DMS153 treated with DMSO at 0.1 percent for 48 hours (cell line): ENCODE measurements around the gene GLG1.
"Not testable (repeated sequence)": the region's sequence is repeated elsewhere in the genome, so short reads cannot be mapped to it uniquely, and the experiment has no call there.

Source experiments
- DNase-seq: peaks from one replicate; lab custom pipeline; 2025; ENCODE audit not compliant: unreplicated experiment; lab: John Stamatoyannopoulos, UW

Gene GLG1

DNA sequence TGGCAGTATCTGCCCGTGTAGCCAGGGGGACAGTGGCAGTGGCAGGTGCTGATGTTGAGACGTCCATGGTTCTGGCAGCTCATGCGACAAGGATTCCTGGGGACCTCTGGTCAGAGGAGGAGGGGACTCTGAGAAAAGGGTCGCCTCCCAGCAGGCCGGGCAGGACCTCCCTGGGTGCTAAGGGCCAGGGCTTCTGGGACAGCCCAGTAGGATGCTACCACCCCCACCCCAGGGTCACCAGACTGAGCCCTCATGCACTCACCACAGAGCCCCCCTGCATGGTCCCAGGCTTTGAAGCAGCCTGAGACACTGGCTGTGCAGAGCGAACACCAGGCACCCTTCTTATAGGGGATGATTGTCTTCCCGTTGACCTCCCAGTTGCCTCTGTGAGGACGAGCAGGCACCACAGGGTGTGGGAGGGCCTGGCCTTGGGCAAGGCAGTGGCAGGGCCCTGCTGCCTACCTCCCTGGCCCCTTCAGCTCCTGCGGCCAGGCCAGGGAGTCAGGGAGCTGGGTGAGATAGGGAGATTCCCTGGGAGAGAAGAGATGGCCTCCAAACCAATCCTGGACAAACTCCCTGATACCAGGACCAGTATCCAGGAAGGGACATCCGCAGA lies 194.0 kb downstream of the GLG1 start:
- not testable (repeated sequence) for DNase-seq

DNA sequence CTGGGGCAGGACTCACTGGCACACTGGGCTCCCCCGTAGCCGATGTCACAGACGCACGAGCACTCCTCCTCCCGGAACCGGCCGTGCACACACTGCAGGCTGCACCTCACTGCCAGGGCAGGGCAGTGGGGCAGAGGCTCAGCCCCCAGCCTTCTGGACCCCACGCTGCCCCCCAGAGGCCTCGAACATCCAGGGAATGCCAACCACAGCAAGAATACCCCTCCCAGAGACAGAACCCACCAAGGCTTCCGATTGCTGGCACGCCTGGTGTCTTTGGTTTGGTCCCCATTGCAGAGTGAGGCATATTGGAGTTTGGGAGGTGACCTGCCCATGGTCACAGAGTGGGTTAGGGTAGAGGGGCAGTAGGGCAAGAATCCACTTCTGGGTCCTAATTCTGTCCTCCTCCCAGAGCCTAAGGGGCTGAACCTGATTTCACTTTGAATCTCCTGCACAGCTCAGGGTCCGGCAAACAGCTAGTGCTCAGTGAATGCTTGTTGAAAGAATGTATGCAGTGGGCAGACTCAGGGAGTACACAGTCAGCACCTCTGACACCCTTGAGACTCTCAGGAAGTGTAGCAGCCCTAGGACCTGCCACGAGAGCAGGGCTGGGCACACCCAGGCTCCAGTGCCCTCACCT lies 194.7 kb downstream of the GLG1 start:
- DNase-seq: not testable (repeated sequence)

DNA sequence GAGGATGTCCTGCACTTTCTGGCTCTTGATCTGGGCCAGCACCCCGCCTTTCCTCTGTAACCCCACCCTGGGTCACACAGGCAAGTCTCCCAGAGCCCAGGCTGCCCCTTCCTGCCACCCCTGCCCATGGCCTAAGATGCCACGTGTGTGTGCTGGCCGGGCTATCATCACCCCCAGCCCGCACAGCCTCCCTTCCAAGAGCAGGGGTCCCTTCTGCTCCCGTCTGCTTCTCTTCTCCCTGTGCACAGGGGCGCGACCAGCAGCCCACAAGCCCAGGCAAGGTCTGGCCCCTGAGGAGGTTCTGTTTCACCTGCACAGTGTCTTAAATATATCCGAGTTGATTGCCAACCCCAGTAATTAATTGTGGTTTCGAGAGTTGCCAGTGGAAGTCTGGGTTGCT lies 195.9 kb downstream of the GLG1 start:
- DNase-seq: not testable (repeated sequence)

DNA sequence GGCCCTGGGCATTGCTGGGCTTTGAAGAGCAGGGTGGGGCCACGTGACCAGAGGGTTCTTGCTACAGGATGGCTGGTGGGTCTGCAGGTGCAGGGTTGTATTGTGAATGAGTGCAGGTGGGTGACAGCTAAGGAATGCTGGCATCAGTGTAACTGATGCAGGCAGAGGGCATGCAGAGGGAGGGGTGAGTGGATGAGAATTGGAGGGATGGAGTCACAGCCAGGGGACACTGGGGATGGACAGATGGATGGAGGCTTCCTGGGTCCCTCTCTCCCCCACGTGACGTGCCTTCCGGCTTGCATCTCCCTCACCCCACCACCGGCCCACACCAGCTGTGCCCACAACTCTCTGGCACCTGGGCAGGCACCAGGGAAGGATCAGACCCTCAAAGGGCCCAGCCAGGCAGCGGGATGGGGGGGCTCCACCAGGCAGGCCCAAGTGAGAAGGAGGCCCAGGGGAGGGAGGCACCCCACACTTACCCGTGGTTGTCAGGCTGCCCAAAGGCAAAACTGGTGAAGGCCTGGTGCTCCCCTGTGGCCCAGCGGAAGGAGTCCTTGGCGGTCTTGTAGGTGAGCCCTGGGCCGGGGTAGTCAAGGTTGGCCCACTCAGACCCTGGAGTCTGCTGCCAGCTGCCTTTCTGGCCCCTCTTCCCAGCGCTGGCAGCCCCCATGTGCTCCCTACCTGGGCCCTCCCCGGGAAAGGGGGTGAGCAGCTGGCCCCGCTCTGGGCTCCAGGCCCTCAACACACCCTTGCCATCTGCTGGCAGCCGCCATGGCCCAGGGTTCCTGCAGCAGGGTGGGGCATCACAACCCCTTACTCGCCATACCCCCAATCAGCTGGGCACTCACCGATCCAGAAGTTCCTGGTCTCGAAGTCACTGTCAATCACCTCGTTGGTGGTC lies 196.6 kb downstream of the GLG1 start:
- not testable (repeated sequence) for DNase-seq

DNA sequence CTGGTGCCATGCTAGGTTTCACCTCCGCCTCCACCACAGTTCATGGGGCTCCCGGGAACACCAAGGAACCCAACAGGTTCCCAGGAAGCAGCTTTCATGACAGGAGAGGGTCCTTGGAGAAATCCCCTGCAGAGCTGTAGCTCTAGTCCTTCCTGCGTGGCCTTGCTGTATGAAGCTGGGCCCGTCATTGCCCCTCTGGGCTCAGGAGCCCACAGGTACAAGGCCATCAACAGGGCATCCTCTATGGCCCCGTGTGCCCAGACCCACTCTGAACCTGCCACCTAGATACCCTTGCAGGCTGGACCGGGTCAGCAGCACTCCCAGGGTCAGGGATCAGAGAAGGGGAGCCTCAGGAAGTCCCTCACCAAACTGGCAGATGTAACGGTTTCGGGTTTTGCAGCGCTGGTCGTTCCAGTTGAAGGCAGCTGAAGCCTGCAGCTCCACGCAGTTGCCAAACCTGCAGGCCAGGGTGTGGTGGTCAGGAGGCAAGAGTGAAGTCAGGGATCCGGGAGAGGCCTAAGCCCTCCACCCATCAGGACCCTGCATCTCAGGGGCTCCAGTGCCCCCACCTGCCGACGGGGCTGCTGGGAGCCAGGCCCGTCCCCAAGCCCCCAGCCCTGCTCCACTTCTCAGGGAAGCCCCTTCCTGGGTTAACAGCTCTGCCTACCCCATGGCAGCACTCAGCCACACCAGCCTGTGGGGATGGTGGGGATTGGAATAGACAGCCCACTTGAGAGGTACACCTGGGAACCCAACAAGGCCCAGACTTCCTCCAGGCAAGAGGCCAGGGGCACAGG lies 197.5 kb downstream of the GLG1 start:
- not testable (repeated sequence) for DNase-seq

DNA sequence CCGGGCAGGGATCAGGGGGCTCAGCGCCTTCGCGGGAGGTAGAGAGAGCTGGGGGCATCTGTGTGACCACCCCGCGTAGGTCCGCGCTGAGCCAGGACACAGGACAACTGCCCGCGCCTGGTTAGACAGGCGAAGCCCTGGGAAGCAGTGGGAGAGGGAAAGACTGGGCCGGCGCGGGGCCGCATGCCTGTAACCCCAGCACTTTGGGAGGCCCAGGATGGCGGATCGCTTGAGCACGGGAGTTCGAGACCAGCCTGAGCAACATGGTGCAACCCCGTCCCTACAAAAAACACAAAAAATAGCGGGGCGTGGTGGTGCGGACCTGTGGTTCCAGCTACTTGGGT lies 199.6 kb downstream of the GLG1 start:
- DNase-seq: not testable (repeated sequence)

DNA sequence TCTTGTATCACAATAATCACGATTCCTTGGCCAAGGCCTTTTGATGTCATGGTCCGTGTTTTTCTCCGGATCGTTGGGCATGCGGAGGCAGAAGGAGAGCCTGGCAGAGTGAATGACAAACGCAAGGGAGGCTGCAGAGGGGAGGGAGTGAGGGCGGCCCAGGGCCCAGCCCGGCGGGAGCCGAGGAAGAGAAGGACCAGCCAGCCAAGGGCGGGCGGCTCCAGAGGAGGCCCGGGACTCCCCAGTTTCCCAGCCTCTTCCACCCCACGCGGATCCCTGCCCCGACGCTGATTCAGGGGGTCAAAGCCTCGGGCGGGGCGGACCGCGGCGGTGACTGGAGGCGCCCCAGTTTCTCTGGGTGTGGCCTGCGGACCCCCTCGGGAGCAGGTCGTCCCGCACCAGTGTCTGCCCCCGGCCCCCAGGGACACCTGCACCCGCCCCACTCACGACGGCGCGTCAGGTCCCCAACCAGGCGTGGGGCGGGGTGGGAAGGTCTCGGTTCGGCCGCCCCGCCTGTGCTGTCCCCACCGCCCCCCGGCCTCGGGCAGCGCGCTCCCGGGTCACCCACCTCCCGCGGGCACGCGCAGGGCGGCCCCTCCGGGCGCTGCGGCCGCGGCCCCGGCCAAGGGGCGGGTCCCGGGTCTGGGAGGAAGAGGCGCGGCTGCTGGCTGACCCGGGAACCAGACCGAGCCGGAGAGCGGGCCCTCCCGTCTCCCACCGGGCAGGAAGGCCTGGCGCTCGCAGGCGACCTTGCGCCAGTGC lies 200.1 kb downstream of the GLG1 start:
- DNase-seq: not testable (repeated sequence)

DNA sequence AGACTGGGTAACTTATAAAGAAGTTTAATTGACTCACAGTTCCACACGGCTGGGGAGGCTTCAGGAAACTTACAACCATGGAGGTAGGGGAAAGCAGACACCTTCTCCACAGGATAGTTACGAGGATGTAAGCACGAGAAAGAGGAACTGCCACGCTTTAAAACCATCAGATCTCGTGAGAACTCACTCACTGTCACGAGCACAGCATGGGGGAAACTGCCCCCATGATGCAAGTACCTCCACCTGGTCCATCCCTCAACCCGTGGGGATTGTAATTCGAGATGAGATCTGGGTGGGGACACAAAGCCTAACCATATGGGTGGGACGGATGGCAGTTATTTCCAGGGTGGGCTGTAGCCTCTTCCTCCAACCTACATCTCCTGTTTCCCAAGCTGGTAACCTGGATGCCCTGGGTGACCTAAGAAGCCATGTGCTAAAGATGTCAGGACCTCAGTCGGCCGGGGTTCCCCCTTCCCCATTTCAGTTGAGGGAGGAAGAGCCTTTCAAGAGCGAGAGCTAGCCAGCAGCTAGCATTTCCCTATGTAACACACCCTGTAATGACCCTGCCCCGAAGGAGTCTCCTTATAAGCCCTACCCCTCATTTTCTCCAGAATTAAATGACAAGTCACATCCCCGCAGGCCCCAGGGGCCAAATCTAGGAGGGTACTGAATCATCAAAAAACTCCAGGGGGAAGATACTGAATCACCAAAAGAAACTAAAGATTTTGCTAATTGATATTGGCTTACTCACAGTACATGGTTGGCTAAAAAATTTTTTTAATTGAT lies 202.6 kb downstream of the GLG1 start:
- DNase-seq: not testable (repeated sequence)

DNA sequence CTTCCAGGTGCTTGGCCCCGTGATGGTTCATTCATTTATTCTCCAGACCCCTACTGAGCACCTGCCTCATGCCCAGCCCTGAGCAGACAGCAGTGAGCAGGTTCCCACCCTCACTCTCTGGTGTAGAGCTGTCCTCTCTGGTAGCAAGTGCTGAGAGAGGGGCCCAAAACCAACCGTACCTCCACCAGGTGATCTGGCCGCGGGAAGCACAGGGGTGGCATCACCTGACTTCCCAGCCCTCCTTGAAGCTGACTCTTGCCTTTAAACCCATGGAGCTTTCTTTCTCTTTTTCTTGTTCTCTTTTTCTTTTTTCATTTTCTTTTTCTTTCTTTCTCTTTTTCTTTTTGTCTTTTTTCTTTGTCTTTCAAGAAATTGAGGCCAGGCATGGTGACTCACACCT lies 206.7 kb downstream of the GLG1 start:
- not testable (repeated sequence) for DNase-seq

DNA sequence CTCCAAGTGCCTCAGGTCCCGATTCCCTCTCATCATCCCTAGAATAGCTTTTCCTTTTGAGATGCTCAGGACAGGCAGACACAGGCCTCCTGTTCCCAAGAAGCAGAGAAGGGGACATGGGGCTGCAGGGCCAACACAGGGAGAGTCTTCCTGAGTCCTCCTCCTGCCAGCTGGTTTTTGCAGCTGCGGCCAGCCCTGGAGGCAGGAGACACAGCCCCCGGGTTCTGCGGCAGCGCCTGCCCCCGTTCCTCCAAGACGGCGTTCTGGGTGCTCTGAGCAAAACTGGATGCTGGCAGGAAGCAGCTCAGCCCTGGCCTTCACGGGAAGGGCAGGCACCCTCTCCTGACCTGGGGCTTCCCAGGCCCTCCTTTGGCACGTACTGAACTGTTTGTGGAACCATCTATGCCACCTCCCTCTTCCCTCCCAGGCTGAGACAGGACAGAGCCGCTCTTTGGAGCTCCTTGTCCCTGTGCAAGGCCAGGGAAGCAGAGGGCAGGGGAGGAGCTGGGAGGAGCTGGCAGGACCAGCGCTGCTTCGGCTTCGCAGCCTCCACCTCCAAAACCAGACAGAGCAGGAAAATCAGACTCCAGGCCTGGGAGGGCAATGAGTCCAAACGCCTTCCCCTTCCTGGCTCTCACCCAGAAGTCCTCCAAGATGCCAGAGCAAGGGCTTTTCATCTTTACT lies 208.6 kb downstream of the GLG1 start:
- not testable (repeated sequence) for DNase-seq
